HepG2 (cell line): ENCODE data around the gene HOXD3. TPM values are rescaled to one million over a fixed set of nuclear protein-coding genes. Genes with fewer than 3 reads are reported as not detected.

Experiments used
- ATAC-seq: fragments of 200-7000 bp; cut with Tn5 transposase; 3 replicates; pipeline ENCODE4 v1.9.1; 2020; ENCODE audit warnings: mild to moderate bottlenecking, moderate library complexity
- BruUV-seq: library from RNA; stranded (reverse); fragments of 400-500 nt; replicated peaks from 2 replicates; lab custom pipeline; 2021; lab: Mats Ljungman, UMichigan
- CTCF ChIA-PET: fragments of 300-600 bp; formaldehyde crosslinking; extraction: SDS; loops from one replicate; lab custom pipeline; 2021; ENCODE audit warnings: low total read pairs, inconsistent platforms, low intra/inter-chr PET ratio; lab: Yijun Ruan, JAX
- POLR2A ChIA-PET: fragments of 350-600 bp; sonication (Branson Sonifier 250); formaldehyde crosslinking; loops from one replicate; lab custom pipeline; 2020; ENCODE audit warnings: antibody characterized with exemption, inconsistent platforms; lab: Yijun Ruan, JAX
- DNase-seq: peaks from one replicate; pipeline ENCODE4 v3.0.0-alpha.2; 2015; ENCODE audit warnings: low spot score
- FAIRE-seq: peaks from 3 replicates; lab custom pipeline; 2011; peaks lifted over from hg19 to GRCh38; lab: Jason Lieb, UNC
- H2AFZ ChIP-seq: one replicate; pipeline ENCODE4 v1.6.1; 2011; ENCODE audit warnings: low read length, inconsistent platforms
- H3K27ac ChIP-seq: fragments of 300-600 bp; 3 replicates; pipeline ENCODE4 v1.8.0; 2011; ENCODE audit warnings: mixed run types, mild to moderate bottlenecking, mixed read lengths, low read length, inconsistent platforms; ENCODE audit not compliant: insufficient read depth; ENCODE audit errors: extremely low read length
- H3K27me3 ChIP-seq, 2 experiments: fragments of 200-600 bp in 1 of 2; 2 replicates in 1 of 2; 3 replicates in 1 of 2; pipeline versions ENCODE4 v1.6.0 to v1.8.0; 2011; ENCODE audit warnings: low read length in 2 of 2, mild to moderate bottlenecking in 2 of 2, moderate library complexity in 2 of 2, inconsistent platforms in 1 of 2; ENCODE audit not compliant: insufficient read depth in 2 of 2, control insufficient read depth in 1 of 2
- H3K36me3 ChIP-seq, 2 experiments: fragments of 200-600 bp in 1 of 2; replicated peaks in 1 of 2; 2 replicates in 1 of 2; 3 replicates in 1 of 2; pipeline versions ENCODE4 v1.5.1 to v1.8.0; 2011; ENCODE audit warnings: low read length in 2 of 2, inconsistent platforms in 1 of 2; ENCODE audit not compliant: insufficient read depth in 2 of 2, control insufficient read depth in 1 of 2
- H3K4me1 ChIP-seq: 2 replicates; pipeline ENCODE4 v1.5.1; 2012; ENCODE audit warnings: low read length, inconsistent platforms; ENCODE audit not compliant: insufficient read depth
- H3K4me2 ChIP-seq: 2 replicates; pipeline ENCODE4 v1.6.0; 2011; ENCODE audit warnings: low read depth, low read length, inconsistent platforms
- H3K4me3 ChIP-seq, 3 experiments: fragments of 200-600 bp in 1 of 3; sonication (generic), shearing (Covaris generic) in 1 of 3; replicated peaks in 1 of 3; 2 replicates each; pipeline ENCODE4 v1.5.1; 2011 to 2016; ENCODE audit warnings: low read length in 3 of 3, inconsistent platforms in 2 of 3, low read depth in 2 of 3, mild to moderate bottlenecking in 2 of 3, control low read depth in 1 of 3, mixed read lengths in 1 of 3; ENCODE audit not compliant: insufficient read depth in 1 of 3
- H3K79me2 ChIP-seq: one replicate; pipeline ENCODE4 v1.6.1; 2011; ENCODE audit warnings: low read length, inconsistent platforms; ENCODE audit not compliant: insufficient read depth
- H3K9ac ChIP-seq: 2 replicates; pipeline ENCODE4 v1.6.0; 2011; ENCODE audit warnings: mild to moderate bottlenecking, low read depth, low read length, inconsistent platforms; ENCODE audit not compliant: insufficient read depth
- H3K9me3 ChIP-seq: 2 replicates; pipeline ENCODE4 v1.5.1; 2012; ENCODE audit warnings: mild to moderate bottlenecking, low read length
- H4K20me1 ChIP-seq: 2 replicates; pipeline ENCODE4 v1.6.0; 2011; ENCODE audit warnings: inconsistent platforms, mild to moderate bottlenecking, low read length, moderate library complexity; ENCODE audit not compliant: insufficient read depth
- EZH2 ChIP-seq: conservative IDR thresholded peaks from 2 replicates; pipeline ENCODE4 v1.6.1; 2012; ENCODE audit warnings: mild to moderate bottlenecking, low read depth, low read length, moderate library complexity
- HDAC2 ChIP-seq: sonication (generic); formaldehyde crosslinking; IDR thresholded peaks from 2 replicates; pipeline ENCODE4 v1.4.0; 2020; ENCODE audit warnings: missing genetic modification reagents
- MAFK ChIP-seq, 2 experiments: IDR thresholded peaks in 1 of 2; conservative IDR thresholded peaks in 1 of 2; 2 replicates each; pipeline ENCODE4 v1.6.1; 2011; ENCODE audit warnings: improper control_type of control experiment in 2 of 2, low read length in 2 of 2
- NR1H2 ChIP-seq: sonication (generic); formaldehyde crosslinking; IDR thresholded peaks from 2 replicates; pipeline ENCODE4 v1.8.1; 2022; ENCODE audit warnings: low read depth, missing genetic modification reagents, borderline replicate concordance
- RAD21 ChIP-seq: fragments of 450-650 bp; formaldehyde crosslinking; IDR thresholded peaks from 2 replicates; pipeline ENCODE4 v1.5.0; 2020; ENCODE audit warnings: mild to moderate bottlenecking
- TCF7 ChIP-seq: sonication (generic); IDR thresholded peaks from 2 replicates; pipeline ENCODE4 v1.6.1; 2016; ENCODE audit warnings: antibody characterized with exemption, low read depth
- ZBTB38 ChIP-seq: sonication (generic); formaldehyde crosslinking; IDR thresholded peaks from 2 replicates; pipeline ENCODE4 v1.5.1; 2020; ENCODE audit warnings: mild to moderate bottlenecking, missing genetic modification reagents
- ZNF501 ChIP-seq: sonication (generic); formaldehyde crosslinking; IDR thresholded peaks from 2 replicates; pipeline ENCODE4 v1.5.1; 2020; ENCODE audit warnings: mild to moderate bottlenecking, moderate library complexity, missing genetic modification reagents
- ZNF564 ChIP-seq: sonication (generic); formaldehyde crosslinking; IDR thresholded peaks from 2 replicates; pipeline ENCODE4 v1.8.1; 2023; ENCODE audit warnings: mild to moderate bottlenecking, missing genetic modification reagents
- ZNF572 ChIP-seq: sonication (generic); formaldehyde crosslinking; IDR thresholded peaks from 2 replicates; pipeline ENCODE4 v1.5.1; 2020; ENCODE audit warnings: mild to moderate bottlenecking, missing genetic modification reagents
- WGBS: methylation state at CpG from one replicate; pipeline ENCODE4 v1.1.6; 2017; ENCODE audit warnings: low lambda C conversion rate; 5-methylcytosine and 5-hydroxymethylcytosine counted together
- in situ Hi-C: cut with HindIII; loops from 2 replicates; pipeline ENCODE4 v1.10.0; 2017; ENCODE audit warnings: low pct_unique_long_range_greater_than_20kb; ENCODE audit not compliant: extremely low pct_ligation_motif_present
- intact Hi-C: fragments of 100-400 bp; cut with micrococcal nuclease; formaldehyde crosslinking; loops from one replicate; pipeline ENCODE4 v1.10.0; 2022; ENCODE audit not compliant: unreplicated experiment
- polyA plus RNA-seq, 8 experiments: library from polyadenylated mRNA; depleted of rRNA in 3 of 8; stranded (reverse) in 7 of 8; unstranded in 1 of 8; fragments of >200 nt; fragmentation: Illumina TruSeq in 4 of 8; extraction: Trizol in 4 of 8; gene quantifications; 2 replicates each; pipeline versions ENCODE4 v1.2.1 to v1.2.3, GENCODE V29; 2011 to 2016; ENCODE audit warnings: low read depth in 4 of 8, missing spikeins in 1 of 8, mixed read lengths in 1 of 8; ENCODE audit not compliant: insufficient read depth in 1 of 8
- total RNA-seq, 5 experiments: library from RNA; depleted of rRNA; stranded (reverse); fragments of >200 nt; fragmentation: Illumina TruSeq; extraction: Trizol; gene quantifications; 2 replicates each; pipeline ENCODE4 v1.2.3, GENCODE V29; 2016; ENCODE audit warnings: low read depth in 1 of 5
- TF ChIP-seq, protein P1 (sequence below): sonication (generic); formaldehyde crosslinking; IDR thresholded peaks from 2 replicates; pipeline ENCODE4 v1.4.0; 2020; ENCODE audit warnings: missing genetic modification reagents, low read depth, mild to moderate bottlenecking, borderline replicate concordance

Gene HOXD3
- total and polyA plus RNA-seq, 2 of the 13 experiments (the other 11 are each of a cell fraction or from before 2014, with no cell fraction given): 0.05 to 0.09 TPM

DNA sequence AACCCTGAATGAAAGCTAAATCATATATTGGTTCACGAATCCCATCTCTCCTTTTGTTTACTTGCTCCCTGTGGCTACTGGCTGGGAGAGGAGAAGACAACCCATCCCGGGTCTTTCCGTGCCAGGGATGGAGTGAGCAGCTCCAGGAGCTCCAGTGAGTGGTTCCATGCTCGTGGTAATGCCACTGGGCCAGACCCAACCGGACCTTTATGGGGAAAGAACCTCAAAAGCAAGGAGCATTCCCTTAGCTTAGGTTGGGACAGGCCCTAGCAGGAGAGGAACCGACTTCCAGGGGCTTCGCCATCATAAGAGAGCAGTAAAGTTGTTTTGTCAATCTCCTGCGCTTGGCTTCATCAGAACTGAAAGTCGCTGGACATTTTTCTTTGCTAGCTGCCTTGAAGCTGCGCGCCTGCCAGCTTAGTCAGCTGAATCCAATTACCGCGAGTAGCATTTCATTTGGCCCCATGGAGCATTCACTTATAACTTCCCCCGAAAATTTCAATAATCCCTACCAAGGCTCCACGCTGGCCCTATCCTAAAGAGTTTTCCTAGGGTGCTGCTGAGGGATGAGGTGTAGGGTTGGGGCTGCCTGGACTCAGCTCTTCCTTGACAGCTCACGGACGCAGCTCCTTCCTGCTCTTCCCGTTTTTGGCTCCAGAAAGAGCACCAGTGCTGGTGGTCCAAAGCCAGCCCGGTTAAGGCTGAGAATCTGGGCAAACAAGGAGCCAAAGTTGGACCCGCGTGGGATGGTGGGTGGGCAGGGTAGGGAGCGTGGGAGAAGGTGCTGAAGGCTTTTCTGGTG is 4.9 kb downstream of the HOXD3 start:
- Histone ChIP-seq H3K79me2 (no peaks in the 10 kb centered on the region), H4K20me1 (no peaks in the 10 kb centered on the region)
- intact Hi-C loops: no loop called here
- CTCF ChIA-PET: no interaction called here
- ATAC-seq: peak; percentile 2; the same call in 2 of the 3 replicates
- 0 out of 4 replicates have a peak, but pooled peaks of 1 of the 2 experiments have one; percentile 3 for TF ChIP-seq MAFK (conservative IDR thresholded peaks at IDR 0.05 in 1 of 2, IDR thresholded peaks at IDR 0.05 in 1 of 2; ENCODE audit: low read length in 2 of 2)
- TF ChIP-seq NR1H2: no peak
- TF ChIP-seq ZNF501: 0 out of 2 replicates have a peak, but pooled peaks have one; percentile 27
- 0 out of 2 replicates have a peak, but pooled peaks have one; percentile 10 for TF ChIP-seq RAD21 (CRISPR knock-in tag)
- TF ChIP-seq, protein P1, sequence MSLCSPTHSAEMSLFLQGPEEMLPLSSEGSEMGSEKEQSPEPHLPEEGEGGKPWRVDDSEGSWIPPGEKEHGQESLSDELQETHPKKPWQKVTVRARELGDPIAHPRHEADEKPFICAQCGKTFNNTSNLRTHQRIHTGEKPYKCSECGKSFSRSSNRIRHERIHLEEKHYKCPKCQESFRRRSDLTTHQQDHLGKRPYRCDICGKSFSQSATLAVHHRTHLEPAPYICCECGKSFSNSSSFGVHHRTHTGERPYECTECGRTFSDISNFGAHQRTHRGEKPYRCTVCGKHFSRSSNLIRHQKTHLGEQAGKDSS (CRISPR knock-in tag): no peak
- no peak for TF ChIP-seq ZNF564 (CRISPR knock-in tag)
- peak; percentile 79; the same call in 1 of the 2 replicates for TF ChIP-seq EZH2
- TF ChIP-seq HDAC2 (CRISPR knock-in tag): no peak
- TF ChIP-seq ZNF572 (CRISPR knock-in tag): 0 out of 2 replicates have a peak, but pooled peaks have one; percentile 39
- TF ChIP-seq ZBTB38 (CRISPR knock-in tag): no peak
- no peak for TF ChIP-seq TCF7
- TF ChIP-seq, all 625 proteins: peak for 5
- peak overlapping the region; percentile 46 for H3K4me2 ChIP-seq
- H3K9me3 ChIP-seq: no peaks in the 10 kb centered on the region
- no peak overlapping the region for H3K27ac ChIP-seq
- DNase-seq: no peak
- peak overlapping the region in 1 of 3 experiments; percentile 25; a peak in 1 of 6 replicates for H3K4me3 ChIP-seq
- no peak for FAIRE-seq
- in situ Hi-C loops: no loop called here
- peaks cover 17 to 98% of the 10 kb centered on the region in 2 experiments for H3K27me3 ChIP-seq
- peaks cover 47% of the 10 kb centered on the region for H3K4me1 ChIP-seq
- WGBS: 9% methylated on average over 22 of the region's 22 CpGs
- no peak overlapping the region for H3K9ac ChIP-seq
- H3K36me3 ChIP-seq: no peaks in the 10 kb centered on the region
- BruUV-seq: no TSS peak
- no peak overlapping the region for H2AFZ ChIP-seq
- POLR2A ChIA-PET: interaction anchor here (1.2 kb wide), 1 partner anchor 26 kb away, joined by 3 read pairs; no protein-coding TSS in a partner anchor
